GM12892 (cell line): ENCODE data around the gene NES.

Source experiments
- POLR2A ChIP-seq: IDR thresholded peaks from 2 replicates; pipeline ENCODE4 v1.6.1; 2011; ENCODE audit warnings: low read depth, low read length, control low read depth
- POLR2AphosphoS5 ChIP-seq: IDR thresholded peaks from 2 replicates; pipeline ENCODE4 v1.6.1; 2011; ENCODE audit warnings: low read depth, low read length, control low read depth
- TAF1 ChIP-seq: IDR thresholded peaks from 2 replicates; pipeline ENCODE4 v1.6.1; 2011; ENCODE audit warnings: low read depth, mild to moderate bottlenecking, control low read depth, low read length, borderline replicate concordance

DNA sequence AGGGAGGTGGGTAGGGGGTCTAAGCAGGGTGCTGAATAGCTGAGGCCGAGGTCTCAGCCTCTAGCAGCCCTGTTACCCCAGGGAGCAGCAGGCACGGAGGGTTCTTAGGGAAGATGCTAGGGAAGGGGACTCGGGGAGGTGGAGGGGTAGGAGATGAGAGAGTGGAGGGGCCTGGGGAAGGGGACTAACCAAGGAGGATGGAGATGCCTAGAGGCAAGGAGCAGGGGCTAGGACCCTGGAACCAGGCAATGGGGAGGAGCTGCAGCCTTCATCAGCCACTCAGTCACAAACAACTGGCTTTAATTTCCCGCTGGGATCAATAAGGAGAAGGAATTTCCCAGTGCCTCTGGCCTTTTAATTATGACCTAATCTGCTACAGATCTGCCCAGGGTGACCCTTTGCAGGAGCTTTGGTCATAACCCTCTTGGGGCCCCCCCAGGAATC lies 31.0 kb upstream of the NES start:
- no peak for TF ChIP-seq POLR2A
- no peak for TF ChIP-seq TAF1
- no peak for TF ChIP-seq POLR2AphosphoS5
